ENCODE data around the gene BLACAT1. TPM values are rescaled to one million over a fixed set of nuclear protein-coding genes. Genes with fewer than 3 reads are reported as not detected.

BLACAT1 gene
- total and polyA plus RNA-seq, 9 of the 15 experiments (the other 6 are each of a cell fraction or from before 2014, with no cell fraction given): 0.10 to 5.9 (median 0.73) TPM

- TF ChIP-seq ZBTB33 (CRISPR knock-in tag; IDR thresholded peaks at IDR 0.05) (no peak), SOX6 (IDR thresholded peaks at IDR 0.05) (no peak), IRF2 (CRISPR knock-in tag; IDR thresholded peaks at IDR 0.05) (no peak), SREBF1 (IDR thresholded peaks at IDR 0.05; ENCODE audit: borderline replicate concordance, low read depth, low read length) (no peak)
These were observed 39.5 kb downstream of the BLACAT1 start (continued) for GRCh38 chr1:205416322-205416721.

GRCh38 chr1:205410581-205411298 lies 45.1 kb downstream of the BLACAT1 start:
- Histone ChIP-seq H3K9ac (ENCODE audit: insufficient read depth in 1 of 2, low read depth in 2 of 2, low read length in 2 of 2) (no peak overlapping the region), H3K36me3 (ENCODE audit: control insufficient read depth, insufficient read depth, low read length) (no peaks in the 10 kb centered on the region), H3K4me2 (ENCODE audit: insufficient read depth, low read length) (no peak overlapping the region), H3K27ac (ENCODE audit: extremely low read depth, low read depth, low read length) (no peak overlapping the region), H3K9me3 (replicated peaks; ENCODE audit: control insufficient read depth, insufficient read depth, low read depth, low read length) (no peaks in the 10 kb centered on the region), H3K79me2 (ENCODE audit: control insufficient read depth, insufficient read depth, low read length) (no peaks in the 10 kb centered on the region), H2AFZ (ENCODE audit: low read depth, low read length) (no peak overlapping the region), H3K27me3 (ENCODE audit: control insufficient read depth in 2 of 2, insufficient read depth in 2 of 2, low read length in 2 of 2) (peaks cover 7 to 23% of the 10 kb centered on the region in 2 experiments; a peak in 4 of 5 replicates), H3K9me1 (ENCODE audit: control insufficient read depth, insufficient read depth, low read length) (no peaks in the 10 kb centered on the region), H3K4me3 (no peak overlapping the region), H4K20me1 (replicated peaks; ENCODE audit: control insufficient read depth, insufficient read depth, low read length) (0 out of 2 replicates have a peak, but pooled peaks cover 3% of the 10 kb centered on the region), H3K4me1 (replicated peaks in 1 of 2; ENCODE audit: control insufficient read depth in 2 of 2, insufficient read depth in 2 of 2, low read length in 2 of 2) (peaks cover 0 to 3% of the 10 kb centered on the region in 2 experiments; a peak in 1 of 5 replicates)
- ChIA-PET CTCF (ENCODE audit: low intra/inter-chr PET ratio) (no interaction called here), POLR2A (interaction anchor here (0.7 kb wide), 2 partner anchors 10 to 15 kb away, joined by 3 to 4 read pairs; no protein-coding TSS in a partner anchor)
- intact Hi-C loops (cut with micrococcal nuclease): no loop called here
- no peak for FAIRE-seq
- 14% methylated on average over 5 of the region's 5 CpGs for WGBS (ENCODE audit: insufficient coverage, low coverage, missing lambda C conversion rate)
- in situ Hi-C loops (cut with MboI): no loop called here
- ATAC-seq: no peak
- no peak for DNase-seq (ENCODE audit: extremely low read depth in 1 of 4, low spot score in 3 of 4)
- BruUV-seq (replicated peaks): no TSS peak
- 0 out of 2 replicates have a peak, but pooled peaks have one; percentile 49 for TF ChIP-seq ELF4 (CRISPR knock-in tag; IDR thresholded peaks at IDR 0.05)
- TF ChIP-seq HBP1 (CRISPR knock-in tag; IDR thresholded peaks at IDR 0.05): peak; percentile 77; the same call in 1 of the 2 replicates
- TF ChIP-seq THRB (CRISPR knock-in tag; conservative IDR thresholded peaks at IDR 0.05): peak; percentile 81
- TF ChIP-seq ZNF512 (tag; IDR thresholded peaks at IDR 0.05): peak; percentile 100
- TF ChIP-seq MLLT1 (IDR thresholded peaks at IDR 0.05): 0 out of 4 replicates have a peak, but pooled peaks of 1 of the 2 experiments have one; percentile 17
- no peak for TF ChIP-seq KLF13 (tag; IDR thresholded peaks at IDR 0.05; ENCODE audit: borderline replicate concordance, low read depth)
- no peak for TF ChIP-seq TBL1XR1 (IDR thresholded peaks at IDR 0.05; ENCODE audit: low read length in 2 of 2)
